A549 (cell line): ENCODE data around the gene ARHGAP44. TPM values are rescaled to one million over a fixed set of nuclear protein-coding genes. Genes with fewer than 3 reads are reported as not detected.
"Not testable (repeated sequence)": the region's sequence is repeated elsewhere in the genome, so short reads cannot be mapped to it uniquely, and the experiment has no call there.

Source experiments
- ATAC-seq, 2 experiments: fragments of 200-7000 bp in 1 of 2; fragments of >200 bp in 1 of 2; cut with Nextera tagmentation in 1 of 2; cut with Tn5 transposase in 1 of 2; 3 replicates each; pipeline versions ENCODE4 v1.8.0 to v1.9.1; 2018 to 2020; ENCODE audit warnings: mild to moderate bottlenecking in 1 of 2, moderate library complexity in 1 of 2
- CTCF ChIA-PET: fragments of 300-600 bp; sonication (Branson Sonifier 250); formaldehyde crosslinking; extraction: SDS; loops from one replicate; lab custom pipeline; 2021; ENCODE audit warnings: antibody characterized with exemption, inconsistent platforms; lab: Yijun Ruan, JAX
- POLR2A ChIA-PET: fragments of 350-600 bp; formaldehyde crosslinking; extraction: SDS; loops from one replicate; lab custom pipeline; 2021; ENCODE audit warnings: antibody characterized with exemption, inconsistent platforms; lab: Yijun Ruan, JAX
- DNase-seq, 2 experiments: peaks; one replicate each; pipeline versions ENCODE4 v3.0.0 to v3.0.0-alpha.2; 2011 to 2016; ENCODE audit warnings: low read depth in 1 of 2, low spot score in 1 of 2
- FAIRE-seq: peaks from 2 replicates; lab custom pipeline; 2011; peaks lifted over from hg19 to GRCh38; lab: Jason Lieb, UNC
- H3K27ac ChIP-seq, 2 experiments: fragments of >200 bp; sonication (Bioruptor Twin); formaldehyde crosslinking; 3 replicates each; pipeline ENCODE4 v1.5.1; 2016 to 2017
- H3K4me1 ChIP-seq: fragments of >200 bp; sonication (Bioruptor Twin); formaldehyde crosslinking; 3 replicates; pipeline ENCODE4 v1.6.1; 2016
- H3K4me2 ChIP-seq: fragments of >200 bp; sonication (Bioruptor Twin); formaldehyde crosslinking; 3 replicates; pipeline ENCODE4 v1.6.1; 2016
- H3K4me3 ChIP-seq: fragments of >200 bp; sonication (Bioruptor Twin); formaldehyde crosslinking; 3 replicates; pipeline ENCODE4 v1.5.1; 2016
- H3K9me3 ChIP-seq: fragments of >200 bp; sonication (Bioruptor Twin); formaldehyde crosslinking; 3 replicates; pipeline ENCODE4 v1.6.1; 2016
- ATOH8 ChIP-seq: fragments of 250-450 bp; sonication (Bioruptor Pico); IDR thresholded peaks from 2 replicates; pipeline ENCODE4 v1.5.0; 2020; ENCODE audit warnings: low read depth, mild to moderate bottlenecking, moderate library complexity
- BHLHE40 ChIP-seq: IDR thresholded peaks from 2 replicates; pipeline ENCODE4 v1.6.1; 2012; ENCODE audit warnings: low read depth, low read length, inconsistent platforms
- CBX2 ChIP-seq: fragments of 200-600 bp; sonication (generic); IDR thresholded peaks from 2 replicates; pipeline ENCODE4 v1.6.1; 2016; ENCODE audit warnings: low read depth, mild to moderate bottlenecking, borderline replicate concordance
- CHD2 ChIP-seq: fragments of 150-350 bp; IDR thresholded peaks from 2 replicates; pipeline ENCODE4 v1.6.1; 2014; ENCODE audit warnings: low read length; ENCODE audit not compliant: partially characterized antibody
- CHD4 ChIP-seq: fragments of 200-600 bp; sonication (generic); IDR thresholded peaks from 2 replicates; pipeline ENCODE4 v1.6.1; 2016; ENCODE audit warnings: antibody characterized with exemption, mild to moderate bottlenecking, borderline replicate concordance
- FOSB ChIP-seq: fragments of 250-450 bp; sonication (Bioruptor Pico); IDR thresholded peaks from 2 replicates; pipeline ENCODE4 v1.5.0; 2020; ENCODE audit warnings: mild to moderate bottlenecking, moderate library complexity
- FOXS1 ChIP-seq: fragments of 250-450 bp; sonication (Bioruptor Pico); IDR thresholded peaks from 2 replicates; pipeline ENCODE4 v1.5.0; 2020; ENCODE audit warnings: mild to moderate bottlenecking, moderate library complexity
- HDAC2 ChIP-seq: fragments of 200-600 bp; sonication (generic); IDR thresholded peaks from 2 replicates; pipeline ENCODE4 v1.6.1; 2016
- HOXA7 ChIP-seq: fragments of 250-450 bp; sonication (Bioruptor Pico); IDR thresholded peaks from 2 replicates; pipeline ENCODE4 v1.5.0; 2020; ENCODE audit warnings: mild to moderate bottlenecking, moderate library complexity
- HOXB13 ChIP-seq: fragments of 250-450 bp; sonication (Bioruptor Pico); IDR thresholded peaks from 2 replicates; pipeline ENCODE4 v1.5.0; 2020; ENCODE audit warnings: low read depth, mild to moderate bottlenecking, moderate library complexity
- HOXB5 ChIP-seq: fragments of 250-450 bp; sonication (Bioruptor Pico); IDR thresholded peaks from 2 replicates; pipeline ENCODE4 v1.5.0; 2020; ENCODE audit warnings: mild to moderate bottlenecking, moderate library complexity
- JUN ChIP-seq, 2 experiments: fragments of >200 bp; sonication (Bioruptor Twin); formaldehyde crosslinking; IDR thresholded peaks; 2 replicates in 1 of 2; 3 replicates in 1 of 2; pipeline ENCODE4 v1.6.1; 2016 to 2017
- KDM1A ChIP-seq: fragments of 200-600 bp; sonication (generic); IDR thresholded peaks from 2 replicates; pipeline ENCODE4 v1.6.1; 2016; ENCODE audit warnings: low read depth, mild to moderate bottlenecking
- KDM5A ChIP-seq: fragments of 200-600 bp; sonication (generic); IDR thresholded peaks from 2 replicates; pipeline ENCODE4 v1.6.1; 2016; ENCODE audit warnings: antibody characterized with exemption, mild to moderate bottlenecking
- MAX ChIP-seq: IDR thresholded peaks from 2 replicates; pipeline ENCODE4 v1.6.1; 2012
- MAZ ChIP-seq: fragments of 150-350 bp; IDR thresholded peaks from 2 replicates; pipeline ENCODE4 v1.6.1; 2014; ENCODE audit warnings: antibody characterized with exemption, low read depth, low read length, borderline replicate concordance
- NFE2L2 ChIP-seq: fragments of 150-350 bp; conservative IDR thresholded peaks from 2 replicates; pipeline ENCODE4 v1.6.1; 2014; ENCODE audit warnings: low read length
- NPAS2 ChIP-seq: fragments of 250-450 bp; sonication (Bioruptor Pico); IDR thresholded peaks from 2 replicates; pipeline ENCODE4 v1.8.0; 2022; ENCODE audit warnings: mild to moderate bottlenecking, moderate library complexity, borderline replicate concordance
- NR3C1 ChIP-seq: fragments of >200 bp; sonication (Bioruptor Twin); formaldehyde crosslinking; IDR thresholded peaks from 3 replicates; pipeline ENCODE4 v1.6.1; 2017
- PBX3 ChIP-seq: IDR thresholded peaks from 2 replicates; pipeline ENCODE4 v1.6.1; 2012
- RFX5 ChIP-seq: fragments of 450-650 bp; IDR thresholded peaks from 2 replicates; pipeline ENCODE4 v1.7.1; 2014; ENCODE audit warnings: antibody characterized with exemption, mild to moderate bottlenecking, moderate library complexity
- SMC3 ChIP-seq: fragments of >200 bp; sonication (Bioruptor Twin); formaldehyde crosslinking; IDR thresholded peaks from 3 replicates; pipeline ENCODE4 v1.6.1; 2018; ENCODE audit warnings: inconsistent platforms
- SREBF2 ChIP-seq: fragments of 450-650 bp; IDR thresholded peaks from 2 replicates; pipeline ENCODE4 v1.6.1; 2014; ENCODE audit warnings: mild to moderate bottlenecking, moderate library complexity
- ZNF302 ChIP-seq: fragments of 250-450 bp; sonication (Bioruptor Pico); IDR thresholded peaks from 2 replicates; pipeline ENCODE4 v1.9.0; 2021; ENCODE audit warnings: inconsistent platforms, mild to moderate bottlenecking, moderate library complexity
- ZSCAN20 ChIP-seq: fragments of 250-450 bp; sonication (Bioruptor Pico); IDR thresholded peaks from 2 replicates; pipeline ENCODE4 v1.8.0; 2022; ENCODE audit warnings: mild to moderate bottlenecking, moderate library complexity
- WGBS: methylation state at CpG from one replicate; pipeline ENCODE4 v1.1.6; 2017; ENCODE audit errors: missing lambda C conversion rate; 5-methylcytosine and 5-hydroxymethylcytosine counted together
- polyA plus RNA-seq, 4 experiments: library from polyadenylated mRNA; depleted of rRNA in 3 of 4; stranded (reverse); fragments of >200 nt; fragmentation: RNase III in 1 of 4; extraction: RNeasy Plus Mini Kit Qiagen cat#74134 plus additional on column Dnase treatment in 1 of 4; gene quantifications; 2 replicates in 3 of 4; 3 replicates in 1 of 4; pipeline ENCODE4 v1.2.3, GENCODE V29; 2011 to 2017
- TF ChIP-seq, protein P1 (sequence below): IDR thresholded peaks from 2 replicates; pipeline ENCODE4 v1.6.1; 2012; ENCODE audit warnings: low read depth, borderline replicate concordance
- TF ChIP-seq, protein P2 (sequence below): fragments of >200 bp; sonication (Bioruptor Twin); formaldehyde crosslinking; IDR thresholded peaks from 3 replicates; pipeline ENCODE4 v1.6.1; 2016
- TF ChIP-seq, protein P3 (sequence below): fragments of 200-600 bp; sonication (generic); IDR thresholded peaks from 2 replicates; pipeline ENCODE4 v1.6.1; 2016; ENCODE audit warnings: antibody characterized with exemption, mild to moderate bottlenecking, moderate library complexity

The ARHGAP44 gene
- polyA plus RNA-seq, 2 of the 4 experiments (the other 2 are of a cell fraction) = 4.1 to 4.2 TPM

DNA sequence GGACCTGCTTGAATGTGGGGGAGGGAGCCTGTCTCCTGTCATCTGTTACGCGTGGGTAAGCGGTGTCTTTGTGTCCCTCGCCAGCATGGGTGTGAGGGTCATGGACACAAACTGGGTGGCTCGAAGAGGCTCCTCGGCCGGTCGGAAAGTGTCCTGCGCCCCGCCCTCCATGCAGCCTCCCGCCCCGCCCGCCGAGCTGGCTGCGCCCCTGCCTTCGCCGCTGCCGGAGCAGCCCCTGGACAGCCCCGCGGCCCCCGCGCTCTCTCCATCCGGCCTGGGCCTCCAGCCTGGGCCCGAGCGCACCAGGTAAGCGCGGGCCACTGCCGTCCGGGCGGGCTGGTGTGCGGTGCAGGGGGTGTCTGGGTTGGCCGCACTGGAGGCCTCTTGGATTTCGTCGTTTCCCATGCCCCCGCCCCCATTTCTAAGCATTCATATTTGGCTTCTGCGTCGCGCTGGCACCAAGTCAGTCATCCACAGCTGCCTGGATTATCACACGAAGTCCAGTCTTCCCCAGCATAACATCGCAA, 184.8 kb downstream of the ARHGAP44 start:
- DNase-seq = no peak
- POLR2A ChIA-PET = no interaction called here
- Histone ChIP-seq H3K4me3 (no peak overlapping the region), H3K4me2 (no peak overlapping the region), H3K4me1 (no peaks in the 10 kb centered on the region; the same call in 2 of the 3 replicates)
- TF ChIP-seq HOXB5 = no peak
- no peak for TF ChIP-seq ZNF302 (CRISPR knock-in tag)
- TF ChIP-seq SMC3 = no peak
- TF ChIP-seq JUN (IDR thresholded peaks at IDR 0.05) = no peak
- no peak for TF ChIP-seq CHD2
- TF ChIP-seq ATOH8 = no peak
- TF ChIP-seq FOXS1 (CRISPR knock-in tag) = no peak
- TF ChIP-seq BHLHE40 = no peak
- no peak for TF ChIP-seq ZSCAN20 (CRISPR knock-in tag)
- TF ChIP-seq HDAC2 = no peak
- no peak for TF ChIP-seq RFX5
- TF ChIP-seq, protein P1, sequence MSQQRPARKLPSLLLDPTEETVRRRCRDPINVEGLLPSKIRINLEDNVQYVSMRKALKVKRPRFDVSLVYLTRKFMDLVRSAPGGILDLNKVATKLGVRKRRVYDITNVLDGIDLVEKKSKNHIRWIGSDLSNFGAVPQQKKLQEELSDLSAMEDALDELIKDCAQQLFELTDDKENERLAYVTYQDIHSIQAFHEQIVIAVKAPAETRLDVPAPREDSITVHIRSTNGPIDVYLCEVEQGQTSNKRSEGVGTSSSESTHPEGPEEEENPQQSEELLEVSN = no peak
- TF ChIP-seq KDM5A = no peak
- no peak for TF ChIP-seq SREBF2
- no peak for TF ChIP-seq CBX2
- no peak for TF ChIP-seq NPAS2 (CRISPR knock-in tag)
- TF ChIP-seq MAX = no peak
- TF ChIP-seq, all 56 proteins: peak for 0
- WGBS = 94% methylated on average over 32 of the region's 40 CpGs
- Histone ChIP-seq H3K27ac (no peak overlapping the region), H3K9me3 (no peaks in the 10 kb centered on the region)
- CTCF ChIA-PET = interaction anchor here (1.1 to 2.8 kb wide), 4 partner anchors 12 to 57 kb away, joined by 3 to 7 read pairs (median 5); no protein-coding TSS in a partner anchor
- ATAC-seq (no peak), FAIRE-seq (no peak)

DNA sequence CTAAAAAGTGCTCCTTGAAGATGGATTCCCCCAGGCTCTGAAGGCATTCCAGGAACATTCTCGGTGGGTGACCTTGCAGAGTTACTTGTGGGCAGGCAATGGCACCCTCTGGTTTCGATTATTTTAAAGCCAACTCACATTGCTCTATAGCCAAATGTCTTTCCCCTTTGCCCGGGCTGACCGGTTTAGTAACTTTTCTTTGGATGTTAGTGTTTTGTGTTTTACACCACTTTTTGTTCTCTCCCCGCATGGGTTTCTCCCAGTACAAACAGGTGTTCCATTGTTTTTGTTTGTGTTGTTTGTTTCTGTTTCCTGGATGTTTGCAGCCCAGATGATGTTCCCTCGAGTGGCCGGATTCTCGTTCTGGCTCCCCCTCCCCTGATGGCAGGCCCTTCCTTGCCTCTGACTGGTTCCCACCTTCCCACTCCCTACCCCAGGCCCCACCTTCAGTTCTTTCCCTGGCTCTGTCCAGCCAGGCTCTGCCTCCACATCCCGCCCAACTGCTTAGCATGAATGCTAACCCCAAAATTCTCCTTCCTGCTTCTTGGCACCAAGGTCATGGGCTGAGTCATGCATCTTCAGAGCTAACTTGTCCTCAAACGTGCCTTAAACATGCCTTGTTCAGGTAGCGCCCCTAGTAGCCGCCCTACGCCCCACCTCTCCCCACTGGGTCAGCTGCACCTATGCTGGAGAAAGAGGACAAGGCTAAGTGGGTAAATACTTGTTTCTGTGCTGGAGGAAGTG, 187.9 kb downstream of the ARHGAP44 start:
- Histone ChIP-seq H3K27ac (no peak overlapping the region), H3K4me2 (no peak overlapping the region), H3K4me3 (no peak overlapping the region)
- FAIRE-seq (no peak), DNase-seq (no peak)
- POLR2A ChIA-PET = no interaction called here
- TF ChIP-seq MAZ (no peak), MAX (no peak), NR3C1 (no peak), KDM1A (no peak), HOXB13 (no peak), HOXA7 (no peak), SREBF2 (no peak), FOSB (no peak), CHD4 (no peak), HDAC2 (no peak), PBX3 (no peak), NFE2L2 (no peak), KDM5A (no peak)
- TF ChIP-seq, protein P2, sequence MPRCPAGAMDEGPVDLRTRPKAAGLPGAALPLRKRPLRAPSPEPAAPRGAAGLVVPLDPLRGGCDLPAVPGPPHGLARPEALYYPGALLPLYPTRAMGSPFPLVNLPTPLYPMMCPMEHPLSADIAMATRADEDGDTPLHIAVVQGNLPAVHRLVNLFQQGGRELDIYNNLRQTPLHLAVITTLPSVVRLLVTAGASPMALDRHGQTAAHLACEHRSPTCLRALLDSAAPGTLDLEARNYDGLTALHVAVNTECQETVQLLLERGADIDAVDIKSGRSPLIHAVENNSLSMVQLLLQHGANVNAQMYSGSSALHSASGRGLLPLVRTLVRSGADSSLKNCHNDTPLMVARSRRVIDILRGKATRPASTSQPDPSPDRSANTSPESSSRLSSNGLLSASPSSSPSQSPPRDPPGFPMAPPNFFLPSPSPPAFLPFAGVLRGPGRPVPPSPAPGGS = no peak
- TF ChIP-seq, protein P3, sequence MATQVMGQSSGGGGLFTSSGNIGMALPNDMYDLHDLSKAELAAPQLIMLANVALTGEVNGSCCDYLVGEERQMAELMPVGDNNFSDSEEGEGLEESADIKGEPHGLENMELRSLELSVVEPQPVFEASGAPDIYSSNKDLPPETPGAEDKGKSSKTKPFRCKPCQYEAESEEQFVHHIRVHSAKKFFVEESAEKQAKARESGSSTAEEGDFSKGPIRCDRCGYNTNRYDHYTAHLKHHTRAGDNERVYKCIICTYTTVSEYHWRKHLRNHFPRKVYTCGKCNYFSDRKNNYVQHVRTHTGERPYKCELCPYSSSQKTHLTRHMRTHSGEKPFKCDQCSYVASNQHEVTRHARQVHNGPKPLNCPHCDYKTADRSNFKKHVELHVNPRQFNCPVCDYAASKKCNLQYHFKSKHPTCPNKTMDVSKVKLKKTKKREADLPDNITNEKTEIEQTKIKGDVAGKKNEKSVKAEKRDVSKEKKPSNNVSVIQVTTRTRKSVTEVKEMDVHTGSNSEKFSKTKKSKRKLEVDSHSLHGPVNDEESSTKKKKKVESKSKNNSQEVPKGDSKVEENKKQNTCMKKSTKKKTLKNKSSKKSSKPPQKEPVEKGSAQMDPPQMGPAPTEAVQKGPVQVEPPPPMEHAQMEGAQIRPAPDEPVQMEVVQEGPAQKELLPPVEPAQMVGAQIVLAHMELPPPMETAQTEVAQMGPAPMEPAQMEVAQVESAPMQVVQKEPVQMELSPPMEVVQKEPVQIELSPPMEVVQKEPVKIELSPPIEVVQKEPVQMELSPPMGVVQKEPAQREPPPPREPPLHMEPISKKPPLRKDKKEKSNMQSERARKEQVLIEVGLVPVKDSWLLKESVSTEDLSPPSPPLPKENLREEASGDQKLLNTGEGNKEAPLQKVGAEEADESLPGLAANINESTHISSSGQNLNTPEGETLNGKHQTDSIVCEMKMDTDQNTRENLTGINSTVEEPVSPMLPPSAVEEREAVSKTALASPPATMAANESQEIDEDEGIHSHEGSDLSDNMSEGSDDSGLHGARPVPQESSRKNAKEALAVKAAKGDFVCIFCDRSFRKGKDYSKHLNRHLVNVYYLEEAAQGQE = no peak
- TF ChIP-seq, all 56 proteins: peak for 0
- Histone ChIP-seq H3K4me1 (no peaks in the 10 kb centered on the region; the same call in 2 of the 3 replicates), H3K9me3 (no peaks in the 10 kb centered on the region)
- CTCF ChIA-PET = interaction anchor here (1.0 to 1.2 kb wide), 3 partner anchors 10 to 53 kb away, joined by 3 read pairs; no protein-coding TSS in a partner anchor
- no peak for ATAC-seq
- WGBS = 70% methylated on average over 13 of the region's 13 CpGs

- WGBS = 70% methylated on average over 6 of the region's 6 CpGs
- H3K4me1 ChIP-seq, H3K27ac ChIP-seq, ATAC-seq, DNase-seq, FAIRE-seq, H3K4me2 ChIP-seq, POLR2A ChIA-PET, H3K9me3 ChIP-seq, H3K4me3 ChIP-seq: not testable (repeated sequence)
- CTCF ChIA-PET = interaction anchor here (0.7 to 1.8 kb wide), 3 partner anchors 51 to 798 kb away, joined by 3 to 5 read pairs (median 3); no protein-coding TSS in a partner anchor
These were observed 189.5 kb downstream of the ARHGAP44 start for GRCh38 chr17:12978787-12979186.
